ENCODE results near the gene SLC26A1.

SLC26A1 gene

DNA sequence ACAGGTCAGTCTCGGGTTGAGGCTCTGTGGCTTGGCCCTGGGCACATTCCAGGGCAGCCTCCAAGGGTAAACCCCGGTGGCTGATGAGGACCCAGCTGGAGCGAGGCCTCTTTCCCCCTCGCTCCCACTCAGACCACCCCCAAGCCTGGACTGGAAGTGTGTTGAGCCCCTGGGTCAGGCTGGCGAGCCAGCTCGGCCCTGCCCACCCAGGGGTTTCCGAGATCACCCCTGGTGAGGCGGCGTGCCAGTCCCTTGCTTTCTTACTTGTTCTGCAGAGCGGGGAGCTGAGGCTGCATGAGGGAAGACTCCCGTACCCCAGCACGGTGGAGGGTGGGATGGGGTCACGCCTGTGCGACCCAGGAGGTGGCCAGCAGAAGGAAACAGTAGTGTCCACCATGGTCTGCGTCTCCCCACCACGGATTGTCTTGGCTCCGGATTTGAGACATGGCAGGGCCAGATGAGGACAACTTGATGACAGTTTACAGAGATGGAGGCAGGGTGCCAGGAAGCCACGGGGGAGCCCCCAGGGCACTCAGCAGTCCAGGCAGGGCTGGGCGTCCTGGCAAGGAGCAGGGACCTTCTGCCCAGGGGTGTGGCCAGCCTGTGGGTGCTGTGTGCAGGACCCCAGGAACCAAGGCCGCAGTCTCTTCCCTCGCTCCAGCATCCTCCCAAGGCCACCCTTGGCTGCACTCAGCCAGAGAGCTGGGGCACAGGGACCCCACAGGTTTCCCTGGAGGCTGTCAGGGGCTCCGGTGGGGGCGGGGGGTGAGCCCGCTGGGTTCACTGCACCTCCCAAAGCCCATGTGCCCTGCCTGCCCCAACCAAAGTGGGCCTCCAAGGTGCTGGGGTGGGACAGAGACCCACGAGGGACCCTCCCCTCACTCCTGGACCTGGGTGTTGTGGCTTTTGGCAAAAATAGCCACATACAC lies 11.6 kb upstream of the SLC26A1 start:
- H2AK5ac ChIP-seq (ENCODE audit: low read length, severe bottlenecking), result no peak overlapping the region
- no peak overlapping the region for H3K27ac ChIP-seq (ENCODE audit: low read length, poor library complexity, severe bottlenecking)
- no peak overlapping the region for H3K4me3 ChIP-seq (ENCODE audit: insufficient read depth in 1 of 2, low read depth in 1 of 2, low read length in 2 of 2)
- no peak overlapping the region for H4K91ac ChIP-seq (ENCODE audit: low read length)
- no peak overlapping the region for H4K8ac ChIP-seq (ENCODE audit: low read length)
- WGBS, result 89% methylated on average over 24 of the region's 25 CpGs
- no peak overlapping the region for H3K9ac ChIP-seq (ENCODE audit: low read length)
- H2BK15ac ChIP-seq (ENCODE audit: low read depth, poor library complexity, severe bottlenecking), result no peak overlapping the region
- no peak overlapping the region for H2AFZ ChIP-seq (ENCODE audit: low read depth, low read length)
- no peak overlapping the region for H2BK5ac ChIP-seq (ENCODE audit: low read depth, low read length, poor library complexity, severe bottlenecking)
- no peak overlapping the region for H3K14ac ChIP-seq (ENCODE audit: low read length in 2 of 2)
- no peak for DNase-seq
- H3K4me1 ChIP-seq (ENCODE audit: control insufficient read depth, insufficient read depth, low read depth, low read length), result peaks cover 25% of the 10 kb centered on the region
- H3K4ac ChIP-seq (ENCODE audit: low read depth in 1 of 2, low read length in 2 of 2), result no peak overlapping the region
- no peak overlapping the region for H3K4me2 ChIP-seq (ENCODE audit: low read length, poor library complexity, severe bottlenecking)
- no peak overlapping the region for H3K18ac ChIP-seq (ENCODE audit: low read depth in 1 of 2, low read length in 2 of 2)
- H3K36me3 ChIP-seq (ENCODE audit: control insufficient read depth in 1 of 2, insufficient read depth in 2 of 2, low read depth in 1 of 2, low read length in 2 of 2), result peaks cover 0 to 9% of the 10 kb centered on the region in 2 experiments
- peaks cover 6% of the 10 kb centered on the region for H3K9me3 ChIP-seq (ENCODE audit: control insufficient read depth, low read length)
- H3K23ac ChIP-seq (ENCODE audit: low read length in 2 of 2), result no peak overlapping the region
- H2BK120ac ChIP-seq (ENCODE audit: low read depth, low read length), result no peak overlapping the region
- no peaks in the 10 kb centered on the region for H3K79me1 ChIP-seq (replicated peaks; ENCODE audit: low read length, poor library complexity, severe bottlenecking)
- H2BK12ac ChIP-seq (ENCODE audit: low read length in 2 of 2), result no peak overlapping the region
- H3K27me3 ChIP-seq (ENCODE audit: control insufficient read depth in 1 of 2, insufficient read depth in 1 of 2, low read length in 2 of 2), result peaks cover 72 to 80% of the 10 kb centered on the region in 2 experiments

DNA sequence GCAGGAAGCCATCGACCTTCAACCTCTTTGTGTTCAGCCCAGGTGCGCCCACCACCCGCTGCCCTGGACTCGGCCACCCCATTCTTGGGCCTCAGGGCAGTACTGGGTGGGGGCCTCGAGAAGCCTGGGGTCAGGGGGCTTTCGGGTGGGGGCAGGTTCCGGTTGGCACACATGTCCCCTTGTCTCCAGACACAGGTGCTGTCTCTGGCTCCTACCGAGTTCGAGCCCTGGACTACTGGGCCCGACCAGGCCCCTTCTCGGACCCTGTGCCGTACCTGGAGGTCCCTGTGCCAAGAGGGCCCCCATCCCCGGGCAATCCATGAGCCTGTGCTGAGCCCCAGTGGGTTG lies 10.8 kb upstream of the SLC26A1 start:
- no peak overlapping the region for H2AK5ac ChIP-seq (ENCODE audit: low read length, severe bottlenecking)
- H3K23ac ChIP-seq (ENCODE audit: low read length in 2 of 2), result no peak overlapping the region
- H3K18ac ChIP-seq (ENCODE audit: low read depth in 1 of 2, low read length in 2 of 2), result no peak overlapping the region
- no peak overlapping the region for H3K14ac ChIP-seq (ENCODE audit: low read length in 2 of 2)
- no peak overlapping the region for H3K4ac ChIP-seq (ENCODE audit: low read depth in 1 of 2, low read length in 2 of 2)
- no peaks in the 10 kb centered on the region for H3K79me1 ChIP-seq (replicated peaks; ENCODE audit: low read length, poor library complexity, severe bottlenecking)
- H3K27me3 ChIP-seq (ENCODE audit: control insufficient read depth in 1 of 2, insufficient read depth in 1 of 2, low read length in 2 of 2), result peaks cover 72 to 80% of the 10 kb centered on the region in 2 experiments
- no peak overlapping the region for H3K9ac ChIP-seq (ENCODE audit: low read length)
- no peak overlapping the region for H3K4me3 ChIP-seq (ENCODE audit: insufficient read depth in 1 of 2, low read depth in 1 of 2, low read length in 2 of 2)
- H4K91ac ChIP-seq (ENCODE audit: low read length), result no peak overlapping the region
- no peak overlapping the region for H3K27ac ChIP-seq (ENCODE audit: low read length, poor library complexity, severe bottlenecking)
- no peak overlapping the region for H3K4me2 ChIP-seq (ENCODE audit: low read length, poor library complexity, severe bottlenecking)
- H3K36me3 ChIP-seq (ENCODE audit: control insufficient read depth in 1 of 2, insufficient read depth in 2 of 2, low read depth in 1 of 2, low read length in 2 of 2), result peaks cover 0 to 9% of the 10 kb centered on the region in 2 experiments
- 90% methylated on average over 13 of the region's 13 CpGs for WGBS
- peaks cover 20% of the 10 kb centered on the region for H3K4me1 ChIP-seq (ENCODE audit: control insufficient read depth, insufficient read depth, low read depth, low read length)
- H2BK12ac ChIP-seq (ENCODE audit: low read length in 2 of 2), result no peak overlapping the region
- no peak overlapping the region for H2BK120ac ChIP-seq (ENCODE audit: low read depth, low read length)
- no peak overlapping the region for H2BK15ac ChIP-seq (ENCODE audit: low read depth, poor library complexity, severe bottlenecking)
- H2AFZ ChIP-seq (ENCODE audit: low read depth, low read length), result no peak overlapping the region
- peaks cover 6% of the 10 kb centered on the region for H3K9me3 ChIP-seq (ENCODE audit: control insufficient read depth, low read length)
- H4K8ac ChIP-seq (ENCODE audit: low read length), result no peak overlapping the region
- H2BK5ac ChIP-seq (ENCODE audit: low read depth, low read length, poor library complexity, severe bottlenecking), result no peak overlapping the region
- no peak for DNase-seq

DNA sequence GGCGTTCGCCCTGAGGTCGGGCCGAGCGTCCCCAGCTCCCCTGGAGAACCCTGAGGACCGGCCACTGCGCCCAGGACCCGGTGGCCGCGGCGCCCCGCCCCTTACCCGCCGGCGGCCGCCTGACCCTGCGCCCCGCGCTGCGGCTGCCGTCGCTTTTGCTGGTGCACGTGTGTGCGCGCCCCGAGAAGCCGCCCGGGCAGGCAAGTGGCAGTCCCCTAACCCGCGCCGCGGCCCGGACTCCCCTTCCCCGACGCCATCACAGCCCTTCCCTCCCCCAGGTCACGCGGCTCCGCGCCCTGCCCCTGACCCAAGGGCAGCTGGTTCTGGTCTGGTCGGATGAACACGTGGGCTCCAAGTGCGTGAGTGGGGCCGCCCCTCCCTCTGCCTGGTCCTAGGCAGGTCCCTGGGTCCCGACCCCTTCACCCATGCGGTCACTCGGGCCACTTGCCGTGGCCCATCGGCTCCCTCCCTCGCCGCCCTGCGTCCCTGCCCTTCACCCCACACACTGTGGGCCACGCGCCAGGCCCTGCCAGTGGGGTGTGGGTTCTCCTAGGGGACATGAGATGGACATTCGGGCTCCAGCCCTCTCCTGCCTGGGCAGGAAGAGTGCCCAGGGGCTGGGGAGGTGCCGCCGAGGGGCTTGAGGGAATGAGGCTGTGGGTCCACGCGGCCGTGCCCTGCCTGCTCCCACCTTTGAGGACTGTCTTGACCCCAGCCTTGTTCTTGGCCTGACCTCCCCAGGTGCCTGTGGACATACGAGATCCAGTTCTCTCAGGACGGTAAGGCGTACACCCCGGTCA lies 10.3 kb upstream of the SLC26A1 start:
- H3K27ac ChIP-seq (ENCODE audit: low read length, poor library complexity, severe bottlenecking), result no peak overlapping the region

DNA sequence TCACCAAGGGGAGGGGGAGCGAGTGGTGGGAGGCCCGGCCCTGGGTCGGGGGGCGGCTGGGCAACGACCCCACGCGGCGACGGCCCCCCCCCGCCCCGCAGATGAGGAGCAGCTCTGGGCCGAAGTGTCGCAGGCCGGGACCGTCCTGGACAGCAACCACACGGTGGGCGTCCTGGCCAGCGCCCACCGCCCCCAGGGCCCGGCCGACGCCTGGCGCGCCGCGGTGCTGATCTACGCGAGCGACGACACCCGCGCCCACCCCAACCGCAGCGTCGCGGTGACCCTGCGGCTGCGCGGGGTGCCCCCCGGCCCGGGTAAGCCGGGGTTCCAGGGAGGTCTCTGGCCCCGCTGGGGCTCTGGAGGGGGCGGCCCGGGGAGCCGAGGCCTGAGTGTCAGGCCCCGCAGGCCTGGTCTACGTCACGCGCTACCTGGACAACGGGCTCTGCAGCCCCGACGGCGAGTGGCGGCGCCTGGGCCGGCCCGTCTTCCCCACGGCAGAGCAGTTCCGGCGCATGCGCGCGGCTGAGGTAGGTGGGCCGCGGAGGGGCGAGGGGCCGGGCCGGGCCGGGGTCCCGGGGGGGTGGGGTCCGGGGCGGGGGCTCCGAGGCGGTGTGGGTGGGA lies 9.5 kb upstream of the SLC26A1 start:
- H3K27ac ChIP-seq (ENCODE audit: low read length, poor library complexity, severe bottlenecking), result no peak overlapping the region
- DNase-seq, result no peak
- H2BK15ac ChIP-seq (ENCODE audit: low read depth, poor library complexity, severe bottlenecking), result no peak overlapping the region
- H2BK5ac ChIP-seq (ENCODE audit: low read depth, low read length, poor library complexity, severe bottlenecking), result no peak overlapping the region
- H3K79me1 ChIP-seq (replicated peaks; ENCODE audit: low read length, poor library complexity, severe bottlenecking), result no peaks in the 10 kb centered on the region
- no peak overlapping the region for H2BK12ac ChIP-seq (ENCODE audit: low read length in 2 of 2)
- WGBS, result 9% methylated on average over 26 of the region's 75 CpGs
- H2BK120ac ChIP-seq (ENCODE audit: low read depth, low read length), result no peak overlapping the region
- peaks cover 0 to 9% of the 10 kb centered on the region in 2 experiments for H3K36me3 ChIP-seq (ENCODE audit: control insufficient read depth in 1 of 2, insufficient read depth in 2 of 2, low read depth in 1 of 2, low read length in 2 of 2)
- H4K8ac ChIP-seq (ENCODE audit: low read length), result no peak overlapping the region
- peaks cover 16% of the 10 kb centered on the region for H3K4me1 ChIP-seq (ENCODE audit: control insufficient read depth, insufficient read depth, low read depth, low read length)
- no peak overlapping the region for H4K91ac ChIP-seq (ENCODE audit: low read length)
- peaks cover 69 to 77% of the 10 kb centered on the region in 2 experiments for H3K27me3 ChIP-seq (ENCODE audit: control insufficient read depth in 1 of 2, insufficient read depth in 1 of 2, low read length in 2 of 2)
- peaks cover 6% of the 10 kb centered on the region for H3K9me3 ChIP-seq (ENCODE audit: control insufficient read depth, low read length)
- no peak overlapping the region for H3K23ac ChIP-seq (ENCODE audit: low read length in 2 of 2)
- H3K4me3 ChIP-seq (ENCODE audit: insufficient read depth in 1 of 2, low read depth in 1 of 2, low read length in 2 of 2), result no peak overlapping the region
- no peak overlapping the region for H3K18ac ChIP-seq (ENCODE audit: low read depth in 1 of 2, low read length in 2 of 2)
- no peak overlapping the region for H3K9ac ChIP-seq (ENCODE audit: low read length)
- no peak overlapping the region for H2AFZ ChIP-seq (ENCODE audit: low read depth, low read length)
- H3K4me2 ChIP-seq (ENCODE audit: low read length, poor library complexity, severe bottlenecking), result no peak overlapping the region
- no peak overlapping the region for H3K14ac ChIP-seq (ENCODE audit: low read length in 2 of 2)
- H3K4ac ChIP-seq (ENCODE audit: low read depth in 1 of 2, low read length in 2 of 2), result no peak overlapping the region
- H2AK5ac ChIP-seq (ENCODE audit: low read length, severe bottlenecking), result no peak overlapping the region

More for the DNA sequence above, 10.3 kb upstream of the SLC26A1 start:
- Histone ChIP-seq H3K23ac (ENCODE audit: low read length in 2 of 2) (no peak overlapping the region), H2AFZ (ENCODE audit: low read depth, low read length) (no peak overlapping the region), H3K4me1 (ENCODE audit: control insufficient read depth, insufficient read depth, low read depth, low read length) (peaks cover 15% of the 10 kb centered on the region), H2BK15ac (ENCODE audit: low read depth, poor library complexity, severe bottlenecking) (no peak overlapping the region), H2BK120ac (ENCODE audit: low read depth, low read length) (no peak overlapping the region), H3K14ac (ENCODE audit: low read length in 2 of 2) (no peak overlapping the region), H4K91ac (ENCODE audit: low read length) (no peak overlapping the region), H3K4me2 (ENCODE audit: low read length, poor library complexity, severe bottlenecking) (no peak overlapping the region), H3K9me3 (ENCODE audit: control insufficient read depth, low read length) (peaks cover 6% of the 10 kb centered on the region), H3K36me3 (ENCODE audit: control insufficient read depth in 1 of 2, insufficient read depth in 2 of 2, low read depth in 1 of 2, low read length in 2 of 2) (peaks cover 0 to 9% of the 10 kb centered on the region in 2 experiments), H3K4me3 (ENCODE audit: insufficient read depth in 1 of 2, low read depth in 1 of 2, low read length in 2 of 2) (no peak overlapping the region), H2AK5ac (ENCODE audit: low read length, severe bottlenecking) (no peak overlapping the region), H3K9ac (ENCODE audit: low read length) (no peak overlapping the region), H3K18ac (ENCODE audit: low read depth in 1 of 2, low read length in 2 of 2) (no peak overlapping the region), H3K4ac (ENCODE audit: low read depth in 1 of 2, low read length in 2 of 2) (no peak overlapping the region), H2BK5ac (ENCODE audit: low read depth, low read length, poor library complexity, severe bottlenecking) (no peak overlapping the region), H2BK12ac (ENCODE audit: low read length in 2 of 2) (no peak overlapping the region), H3K27me3 (ENCODE audit: control insufficient read depth in 1 of 2, insufficient read depth in 1 of 2, low read length in 2 of 2) (peaks cover 69 to 77% of the 10 kb centered on the region in 2 experiments), H4K8ac (ENCODE audit: low read length) (no peak overlapping the region), H3K79me1 (replicated peaks; ENCODE audit: low read length, poor library complexity, severe bottlenecking) (no peaks in the 10 kb centered on the region)
- DNase-seq, result no peak
- 39% methylated on average over 57 of the region's 63 CpGs for WGBS

Data from mesenchymal stem cell (in vitro differentiated cells and primary cell).